PC-9 (cell line): ENCODE measurements around the gene ENTHD1.

Source experiments
- CTCF ChIP-seq: fragments of 200-600 bp; sonication (generic); conservative IDR thresholded peaks from 2 replicates; pipeline ENCODE4 v1.6.1; 2017; ENCODE audit warnings: mixed run types, antibody characterized with exemption, mild to moderate bottlenecking, moderate library complexity
- EZH2 ChIP-seq: fragments of 200-600 bp; sonication (generic); IDR thresholded peaks from 2 replicates; pipeline ENCODE4 v1.8.0; 2017; ENCODE audit warnings: antibody characterized with exemption, low read depth

- no peak for TF ChIP-seq CTCF
- TF ChIP-seq EZH2, result no peak
Observed at GRCh38 chr22:39763276-39763675, 130.3 kb downstream of the ENTHD1 start.
